Measurements from ENCODE around the gene ABL1.
A peak's percentile ranks its signal among the peaks of the same experiment; 100 is the strongest.

GRCh38 chr9:130835441-130836298 is 616 bp downstream of the ABL1 start:
- TF ChIP-seq, protein P1, sequence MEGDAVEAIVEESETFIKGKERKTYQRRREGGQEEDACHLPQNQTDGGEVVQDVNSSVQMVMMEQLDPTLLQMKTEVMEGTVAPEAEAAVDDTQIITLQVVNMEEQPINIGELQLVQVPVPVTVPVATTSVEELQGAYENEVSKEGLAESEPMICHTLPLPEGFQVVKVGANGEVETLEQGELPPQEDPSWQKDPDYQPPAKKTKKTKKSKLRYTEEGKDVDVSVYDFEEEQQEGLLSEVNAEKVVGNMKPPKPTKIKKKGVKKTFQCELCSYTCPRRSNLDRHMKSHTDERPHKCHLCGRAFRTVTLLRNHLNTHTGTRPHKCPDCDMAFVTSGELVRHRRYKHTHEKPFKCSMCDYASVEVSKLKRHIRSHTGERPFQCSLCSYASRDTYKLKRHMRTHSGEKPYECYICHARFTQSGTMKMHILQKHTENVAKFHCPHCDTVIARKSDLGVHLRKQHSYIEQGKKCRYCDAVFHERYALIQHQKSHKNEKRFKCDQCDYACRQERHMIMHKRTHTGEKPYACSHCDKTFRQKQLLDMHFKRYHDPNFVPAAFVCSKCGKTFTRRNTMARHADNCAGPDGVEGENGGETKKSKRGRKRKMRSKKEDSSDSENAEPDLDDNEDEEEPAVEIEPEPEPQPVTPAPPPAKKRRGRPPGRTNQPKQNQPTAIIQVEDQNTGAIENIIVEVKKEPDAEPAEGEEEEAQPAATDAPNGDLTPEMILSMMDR (IDR thresholded peaks at IDR 0.05; ENCODE audit: low read depth, low read length, poor library complexity, severe bottlenecking), result peak; percentile 30
- TF ChIP-seq EZH2phosphoT487 (IDR thresholded peaks at IDR 0.05; ENCODE audit: borderline replicate concordance, low read length), result peak; percentile 68; the same call in 1 of the 2 replicates
